Body of pancreas (tissue), 4 donors: ENCODE results near the gene AKT1. TPM values are rescaled to one million over a fixed set of nuclear protein-coding genes. Genes with fewer than 3 reads are reported as not detected.

Experiments used
- ATAC-seq: fragments of 150-250 bp; one replicate; pipeline ENCODE4 v1.9.1; 2016
- DNase-seq, 4 donors: peaks; one replicate each; pipeline ENCODE4 v3.0.0-alpha.2; 2019
- H3K27ac ChIP-seq, 4 donors: fragments of 200-600 bp; sonication (generic); 1 replicate in 3 of 4; 2 replicates in 1 of 4; pipeline versions ENCODE4 v1.5.1 to v1.6.1; 2016 to 2019; ENCODE audit warnings: mild to moderate bottlenecking in 1 of 4, mixed read lengths in 1 of 4, moderate library complexity in 1 of 4
- H3K27me3 ChIP-seq, 2 donors: fragments of 200-600 bp; sonication (generic); one replicate each; pipeline ENCODE4 v1.6.0; 2016; ENCODE audit warnings: mild to moderate bottlenecking in 1 of 2
- H3K36me3 ChIP-seq, 2 donors: fragments of 200-600 bp; sonication (generic); replicated peaks in 1 of 2; 2 replicates each; pipeline ENCODE4 v1.5.1; 2016; ENCODE audit warnings: low read depth in 2 of 2; ENCODE audit not compliant: insufficient read depth in 1 of 2
- H3K4me1 ChIP-seq: fragments of 200-600 bp; sonication (generic); one replicate; pipeline ENCODE4 v1.6.0; 2016
- H3K4me3 ChIP-seq, 2 donors: fragments of 200-600 bp; sonication (generic); 1 replicate in 1 of 2; 2 replicates in 1 of 2; pipeline ENCODE4 v1.5.1; 2016 to 2019
- H3K9me3 ChIP-seq, 3 donors: fragments of 200-600 bp; sonication (generic); 1 replicate in 2 of 3; 2 replicates in 1 of 3; pipeline ENCODE4 v1.5.1; 2016
- POLR2A ChIP-seq, 3 donors: fragments of 450-650 bp; IDR thresholded peaks; one replicate each; pipeline ENCODE4 v1.6.1; 2016; ENCODE audit warnings: antibody characterized with exemption in 3 of 3, mild to moderate bottlenecking in 2 of 3
- WGBS, 2 donors: methylation state at CpG; one replicate each; pipeline ENCODE4 v1.1.5; 2017; 5-methylcytosine and 5-hydroxymethylcytosine counted together
- intact Hi-C: fragments of 100-400 bp; cut with DNase I; formaldehyde crosslinking; loops from one replicate; pipeline ENCODE4 v1.15.1; 2023
- total RNA-seq, 2 donors: library from RNA; depleted of rRNA; stranded (reverse); fragments of >200 nt; gene quantifications; one replicate each; pipeline ENCODE4 v1.1.0, GENCODE V29; 2016
- TF ChIP-seq, protein P1 (sequence below), 7 experiments: fragments of 450-650 bp in 4 of 7; fragments of 200-600 bp in 3 of 7; sonication (generic) in 3 of 7; IDR thresholded peaks; one replicate each; pipeline ENCODE4 v1.5.1; 2016 to 2019; ENCODE audit warnings: antibody characterized with exemption in 7 of 7

The AKT1 gene
- total RNA-seq, 2 donors from 2014 or later: 74.2 to 151 TPM

DNA sequence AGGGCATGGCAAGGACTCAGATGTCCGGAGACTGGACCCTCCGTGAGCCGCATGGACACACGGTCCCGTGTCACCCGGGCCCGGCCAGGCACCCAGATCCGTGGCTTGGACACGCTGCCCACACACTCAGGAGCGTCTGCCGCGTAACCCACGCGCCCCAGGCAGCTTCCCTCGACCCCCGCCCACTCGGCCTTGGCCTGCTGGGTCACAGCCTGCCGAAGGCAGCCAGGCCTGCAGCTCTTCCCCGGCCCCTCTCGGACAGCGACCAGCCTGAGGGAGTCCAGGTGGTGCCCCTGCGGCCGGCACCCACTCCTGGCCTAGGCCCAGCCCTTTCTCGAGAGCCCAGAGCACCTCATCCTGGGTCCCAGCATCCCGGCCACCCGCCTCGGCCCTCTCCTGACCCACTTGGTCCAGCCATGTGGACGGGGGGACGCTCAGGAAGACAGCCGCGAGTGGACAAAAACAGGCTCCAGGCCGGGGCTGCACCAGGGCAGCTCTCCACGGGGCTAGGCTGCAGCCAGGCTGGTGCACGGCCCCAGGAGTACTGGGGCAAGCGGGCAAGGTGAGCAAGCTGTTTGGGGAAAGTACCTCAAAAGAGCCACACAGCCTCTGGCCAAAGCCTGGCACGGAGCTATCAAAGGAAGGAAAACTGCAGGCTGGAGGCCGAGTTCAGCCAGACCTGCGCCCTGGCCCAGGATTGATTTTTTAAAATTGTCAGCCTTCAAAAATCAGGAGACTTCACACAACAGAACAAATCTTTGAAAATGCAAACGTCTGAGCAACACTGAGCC, 6.5 kb downstream of the AKT1 start:
- Histone ChIP-seq H3K36me3 (peaks cover 0 to 2% of the 10 kb centered on the region in 2 donors), H3K27me3 (no peaks in the 10 kb centered on the region), H3K9me3 (no peaks in the 10 kb centered on the region), H3K4me3 (no peak overlapping the region), H3K27ac (peak overlapping the region in 1 of 4 donors; percentile 57), H3K4me1 (peaks cover 83% of the 10 kb centered on the region)
- DNase-seq (peak in 1 of 4 donors; percentile 40), ATAC-seq (no peak)
- TF ChIP-seq, protein P1, sequence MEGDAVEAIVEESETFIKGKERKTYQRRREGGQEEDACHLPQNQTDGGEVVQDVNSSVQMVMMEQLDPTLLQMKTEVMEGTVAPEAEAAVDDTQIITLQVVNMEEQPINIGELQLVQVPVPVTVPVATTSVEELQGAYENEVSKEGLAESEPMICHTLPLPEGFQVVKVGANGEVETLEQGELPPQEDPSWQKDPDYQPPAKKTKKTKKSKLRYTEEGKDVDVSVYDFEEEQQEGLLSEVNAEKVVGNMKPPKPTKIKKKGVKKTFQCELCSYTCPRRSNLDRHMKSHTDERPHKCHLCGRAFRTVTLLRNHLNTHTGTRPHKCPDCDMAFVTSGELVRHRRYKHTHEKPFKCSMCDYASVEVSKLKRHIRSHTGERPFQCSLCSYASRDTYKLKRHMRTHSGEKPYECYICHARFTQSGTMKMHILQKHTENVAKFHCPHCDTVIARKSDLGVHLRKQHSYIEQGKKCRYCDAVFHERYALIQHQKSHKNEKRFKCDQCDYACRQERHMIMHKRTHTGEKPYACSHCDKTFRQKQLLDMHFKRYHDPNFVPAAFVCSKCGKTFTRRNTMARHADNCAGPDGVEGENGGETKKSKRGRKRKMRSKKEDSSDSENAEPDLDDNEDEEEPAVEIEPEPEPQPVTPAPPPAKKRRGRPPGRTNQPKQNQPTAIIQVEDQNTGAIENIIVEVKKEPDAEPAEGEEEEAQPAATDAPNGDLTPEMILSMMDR (IDR thresholded peaks at IDR 0.05): no peak
- TF ChIP-seq POLR2A (IDR thresholded peaks at IDR 0.05): no peak
- 60 to 79% methylated on average over 16 to 34 of the region's 39 CpGs for WGBS, 2 donors
- intact Hi-C loops: no loop called here

DNA sequence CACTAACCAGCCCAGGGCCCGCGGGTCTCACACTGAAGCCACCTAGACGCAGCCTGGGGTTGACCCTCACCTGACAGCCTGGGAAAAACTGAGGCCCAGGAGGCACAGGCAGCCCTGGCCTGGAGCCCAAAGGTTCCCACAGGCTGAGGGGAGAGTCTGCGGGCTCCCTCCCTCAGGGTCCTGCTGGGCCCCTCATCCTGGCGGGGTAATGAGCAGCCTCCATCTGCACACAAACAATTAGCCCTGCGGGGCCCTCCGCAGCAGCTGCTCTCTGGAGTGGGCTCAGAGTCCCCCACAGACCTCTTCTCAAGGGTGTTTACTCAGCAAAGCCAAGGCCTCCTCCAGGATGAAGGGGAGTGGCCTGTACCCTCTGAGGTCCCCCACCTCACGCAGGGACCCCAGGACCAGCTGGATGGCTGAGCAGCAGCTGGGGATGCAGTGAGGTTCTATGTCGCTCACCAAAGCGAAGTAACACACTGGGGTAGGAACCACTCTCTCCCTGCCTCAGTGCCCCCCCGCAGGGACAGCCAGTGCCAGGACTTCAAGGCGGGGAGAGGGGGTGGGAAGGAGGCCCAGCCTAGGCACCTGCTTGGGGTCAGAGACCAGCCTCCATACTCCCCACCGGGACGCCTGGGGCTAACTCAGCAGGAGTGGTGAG, 7.3 kb downstream of the AKT1 start:
- ATAC-seq (no peak), DNase-seq (no peak)
- Histone ChIP-seq H3K27me3 (no peaks in the 10 kb centered on the region), H3K27ac (peak overlapping the region in 1 of 4 donors; percentile 31), H3K36me3 (peaks cover 0 to 2% of the 10 kb centered on the region in 2 donors), H3K9me3 (no peaks in the 10 kb centered on the region), H3K4me1 (peaks cover 76% of the 10 kb centered on the region), H3K4me3 (no peak overlapping the region)
- TF ChIP-seq, protein P1 (IDR thresholded peaks at IDR 0.05): no peak
- no peak for TF ChIP-seq POLR2A (IDR thresholded peaks at IDR 0.05)
- 54 to 94% methylated on average over 5 to 14 of the region's 14 CpGs for WGBS, 2 donors
- intact Hi-C loops: no loop called here

DNA sequence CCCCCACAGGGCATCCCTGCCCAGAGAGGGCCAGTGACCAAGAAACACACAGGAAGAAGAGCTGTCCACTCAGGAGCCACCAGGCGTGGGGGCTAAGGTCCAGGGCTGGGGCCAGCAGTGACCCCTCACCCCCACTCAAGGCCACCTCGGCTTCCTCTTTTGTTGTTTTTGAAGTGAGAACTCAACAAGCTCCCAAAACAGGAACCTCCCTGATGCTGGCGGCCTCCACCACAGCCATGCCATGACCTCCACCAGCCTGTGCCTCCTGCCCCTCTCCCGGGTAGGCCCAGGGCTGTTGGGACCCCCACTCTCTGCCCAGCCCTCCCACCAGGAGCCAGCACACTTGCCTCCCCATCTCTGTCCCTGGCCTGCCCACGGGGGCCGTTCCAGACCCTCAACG, 7.8 kb downstream of the AKT1 start:
- intact Hi-C loops: no loop called here
- Histone ChIP-seq H3K27me3 (no peaks in the 10 kb centered on the region), H3K9me3 (no peaks in the 10 kb centered on the region), H3K4me3 (no peak overlapping the region), H3K4me1 (peaks cover 70% of the 10 kb centered on the region), H3K36me3 (peaks cover 0 to 2% of the 10 kb centered on the region in 2 donors), H3K27ac (peak overlapping the region in 2 of 4 donors; percentile 13 to 31)
- DNase-seq: peak in 1 of 4 donors; percentile 55
- no peak for ATAC-seq
- WGBS, 2 donors: 76 to 83% methylated on average over 5 to 7 of the region's 7 CpGs
- no peak for TF ChIP-seq POLR2A (IDR thresholded peaks at IDR 0.05)
- TF ChIP-seq, protein P1 (IDR thresholded peaks at IDR 0.05): no peak

DNA sequence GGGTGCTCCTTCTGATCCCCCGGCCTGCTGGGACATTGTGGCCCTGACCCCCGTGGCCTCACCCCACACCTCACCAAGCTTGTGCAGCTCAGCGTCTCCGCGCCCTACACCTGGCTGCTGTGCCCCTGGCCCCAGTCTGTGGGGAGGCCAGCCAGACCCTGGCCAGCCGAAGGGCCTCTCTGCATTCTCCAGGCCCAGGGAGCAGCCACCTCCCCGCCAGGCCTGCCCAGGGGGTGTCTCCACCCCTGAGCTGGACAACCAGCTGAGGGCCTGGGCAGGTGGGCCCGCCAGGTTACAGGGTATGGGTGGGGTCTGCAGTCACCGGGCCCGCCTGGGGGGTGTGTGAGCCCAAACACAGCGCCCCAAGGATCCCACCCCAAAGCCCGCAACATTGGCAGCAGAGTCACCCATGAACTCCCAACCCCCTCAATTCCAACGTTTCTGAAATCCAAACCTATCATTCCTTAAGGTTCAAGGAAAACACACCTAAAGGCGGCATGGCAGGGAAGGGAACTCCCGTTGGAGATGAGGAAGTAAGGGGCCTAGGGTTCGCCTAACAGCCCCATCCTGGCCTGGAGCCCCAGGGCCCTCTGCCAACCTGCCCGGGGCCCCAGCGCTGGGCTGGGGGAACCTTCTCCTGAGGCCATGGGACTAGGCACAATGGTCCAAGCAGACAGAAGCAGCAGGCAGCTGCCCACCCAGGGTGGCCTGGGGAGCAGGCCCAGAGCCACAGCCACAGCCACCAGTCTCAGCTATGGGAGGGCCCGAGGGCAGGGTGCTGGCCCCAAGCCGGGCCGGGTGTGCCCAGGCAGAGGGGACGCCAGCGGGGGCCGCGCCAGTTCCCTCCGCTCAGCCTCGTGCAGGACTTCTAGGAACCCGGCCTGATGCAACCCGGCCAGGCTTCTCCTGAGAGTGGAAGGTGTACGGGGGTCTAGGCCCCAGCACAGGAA, 8.5 kb downstream of the AKT1 start:
- TF ChIP-seq, protein P1 (IDR thresholded peaks at IDR 0.05): no peak
- no peak for TF ChIP-seq POLR2A (IDR thresholded peaks at IDR 0.05)
- peaks cover 0 to 2% of the 10 kb centered on the region in 2 donors for H3K36me3 ChIP-seq
- ATAC-seq (no peak), DNase-seq (no peak)
- H3K27me3 ChIP-seq: no peaks in the 10 kb centered on the region
- no peak overlapping the region for H3K4me3 ChIP-seq
- 72 to 76% methylated on average over 5 to 29 of the region's 30 CpGs for WGBS, 2 donors
- H3K4me1 ChIP-seq: peaks cover 63% of the 10 kb centered on the region
- intact Hi-C loops: no loop called here
- H3K9me3 ChIP-seq: no peaks in the 10 kb centered on the region
- H3K27ac ChIP-seq: peak overlapping the region in 2 of 4 donors; percentile 13 to 31
